GM12892 (cell line): Measurements from ENCODE around the gene WDR62.

ENCODE experiments used
- POLR2A ChIP-seq: IDR thresholded peaks from 2 replicates; pipeline ENCODE4 v1.6.1; 2011; ENCODE audit warnings: low read depth, low read length, control low read depth
- POLR2AphosphoS5 ChIP-seq: IDR thresholded peaks from 2 replicates; pipeline ENCODE4 v1.6.1; 2011; ENCODE audit warnings: low read depth, low read length, control low read depth

GRCh38 chr19:36041831-36042230 is 12.9 kb upstream of the WDR62 start:
- TF ChIP-seq POLR2A (no peak), POLR2AphosphoS5 (no peak)
